Measurements from ENCODE around the gene NIPSNAP3A.

- TF ChIP-seq CTCF (IDR thresholded peaks at IDR 0.05) (no peak), POLR2A (IDR thresholded peaks at IDR 0.05; ENCODE audit: low read depth) (no peak), POLR2AphosphoS5 (IDR thresholded peaks at IDR 0.05) (no peak)
These were observed 40.8 kb downstream of the NIPSNAP3A start for GRCh38 chr9:104788251-104788650.

Data from esophagus muscularis mucosa (tissue), 3 donors.